Neural cell (in vitro differentiated cells): ENCODE measurements around the gene RHCG. TPM values are rescaled to one million over a fixed set of nuclear protein-coding genes. Genes with fewer than 3 reads are reported as not detected.

Source experiments
- H2AFZ ChIP-seq: fragments of 200-600, 300-800 bp; sonication (generic), shearing (Covaris generic); 2 replicates; pipeline ENCODE4 v1.6.0; 2014; ENCODE audit warnings: low read depth, mild to moderate bottlenecking, antibody characterized with exemption, low read length, moderate library complexity
- H3F3A ChIP-seq: fragments of 200-600 bp; shearing (Covaris generic); 2 replicates; pipeline ENCODE4 v1.6.1; 2016; ENCODE audit warnings: mild to moderate bottlenecking, moderate library complexity, mixed read lengths, antibody characterized with exemption, low read length; ENCODE audit not compliant: insufficient read depth, poor library complexity, severe bottlenecking
- H3K27ac ChIP-seq: fragments of 200-600, 300-800 bp; sonication (generic), shearing (Covaris generic); 2 replicates; pipeline ENCODE4 v1.5.1; 2014; ENCODE audit warnings: mild to moderate bottlenecking, low read length, moderate library complexity
- H3K27me3 ChIP-seq: fragments of 300-800, 200-600 bp; sonication (generic), shearing (Covaris generic); 2 replicates; pipeline ENCODE4 v1.6.0; 2014; ENCODE audit warnings: mild to moderate bottlenecking, low read depth, low read length, moderate library complexity; ENCODE audit not compliant: insufficient read depth
- H3K36me3 ChIP-seq: fragments of 300-800, 200-600 bp; sonication (generic), shearing (Covaris generic); 2 replicates; pipeline ENCODE4 v1.5.1; 2014; ENCODE audit warnings: mild to moderate bottlenecking, antibody characterized with exemption, low read length, moderate library complexity; ENCODE audit not compliant: insufficient read depth
- H3K4me2 ChIP-seq: fragments of 300-800, 200-600 bp; sonication (generic), shearing (Covaris generic); 2 replicates; pipeline ENCODE4 v1.6.0; 2014; ENCODE audit warnings: mild to moderate bottlenecking, low read length
- H3K4me3 ChIP-seq: fragments of 300-800, 200-600 bp; sonication (generic), shearing (Covaris generic); 2 replicates; pipeline ENCODE4 v1.5.1; 2014; ENCODE audit warnings: mild to moderate bottlenecking, low read length, moderate library complexity
- H3K79me2 ChIP-seq: fragments of 200-600 bp; shearing (Covaris generic); replicated peaks from 2 replicates; pipeline ENCODE4 v1.6.0; 2014; ENCODE audit warnings: mild to moderate bottlenecking, low read length, moderate library complexity; ENCODE audit not compliant: insufficient read depth
- H3K9ac ChIP-seq: fragments of 300-800, 200-600 bp; sonication (generic), shearing (Covaris generic); 2 replicates; pipeline ENCODE4 v1.6.1; 2016; ENCODE audit warnings: mild to moderate bottlenecking, low read length, mixed read lengths
- H3K9me2 ChIP-seq: fragments of 200-600 bp; shearing (Covaris generic); 2 replicates; pipeline ENCODE4 v1.6.1; 2016; ENCODE audit warnings: mild to moderate bottlenecking, low read length, mixed read lengths; ENCODE audit not compliant: insufficient read depth
- H3K9me3 ChIP-seq: fragments of 200-600, 300-800 bp; sonication (generic), shearing (Covaris generic); 2 replicates; pipeline ENCODE4 v1.6.1; 2016; ENCODE audit warnings: mild to moderate bottlenecking, mixed run types, low read length, moderate library complexity, mixed read lengths
- H4K20me1 ChIP-seq: fragments of 200-600 bp; shearing (Covaris generic); 2 replicates; pipeline ENCODE4 v1.6.1; 2016; ENCODE audit warnings: mild to moderate bottlenecking, mixed run types; ENCODE audit not compliant: insufficient read depth
- EP300 ChIP-seq: fragments of 450-650 bp; conservative IDR thresholded peaks from 2 replicates; pipeline ENCODE4 v1.6.1; 2014; ENCODE audit warnings: antibody characterized with exemption, mild to moderate bottlenecking, moderate library complexity; ENCODE audit not compliant: poor library complexity, severe bottlenecking
- EZH2 ChIP-seq: fragments of 200-600, 300-800 bp; shearing (Covaris generic), sonication (generic); IDR thresholded peaks from 2 replicates; pipeline ENCODE4 v1.6.1; 2014; ENCODE audit warnings: antibody characterized with exemption, low read length, borderline replicate concordance, mild to moderate bottlenecking; ENCODE audit not compliant: insufficient read depth, poor library complexity, severe bottlenecking
- MXI1 ChIP-seq: fragments of 450-650 bp; conservative IDR thresholded peaks from 2 replicates; pipeline ENCODE4 v1.6.1; 2014; ENCODE audit warnings: antibody characterized with exemption, mild to moderate bottlenecking; ENCODE audit not compliant: poor library complexity, severe bottlenecking
- POLR2AphosphoS5 ChIP-seq: IDR thresholded peaks from 2 replicates; pipeline ENCODE4 v1.6.1; 2012
- RAD21 ChIP-seq: fragments of 450-650 bp; conservative IDR thresholded peaks from 2 replicates; pipeline ENCODE4 v1.6.1; 2014; ENCODE audit warnings: antibody characterized with exemption, mild to moderate bottlenecking, moderate library complexity
- SMC3 ChIP-seq: fragments of 450-650 bp; conservative IDR thresholded peaks from 2 replicates; pipeline ENCODE4 v1.6.1; 2014; ENCODE audit warnings: antibody characterized with exemption, mild to moderate bottlenecking, moderate library complexity; ENCODE audit not compliant: poor library complexity
- TAF1 ChIP-seq: IDR thresholded peaks from 2 replicates; pipeline ENCODE4 v1.6.1; 2012; ENCODE audit warnings: low read depth
- polyA plus RNA-seq: library from polyadenylated mRNA; depleted of rRNA; stranded (reverse); fragments of >200 nt; gene quantifications from 2 replicates; pipeline ENCODE4 v1.2.3, GENCODE V29; 2014
- TF ChIP-seq, protein P1 (sequence below): fragments of 450-650 bp; IDR thresholded peaks from 2 replicates; pipeline ENCODE4 v1.5.1; 2014; ENCODE audit warnings: antibody characterized with exemption, mild to moderate bottlenecking, moderate library complexity; ENCODE audit not compliant: poor library complexity, severe bottlenecking
- TF ChIP-seq, protein P2 (sequence below): IDR thresholded peaks from 2 replicates; pipeline ENCODE4 v1.6.1; 2012; ENCODE audit warnings: borderline replicate concordance

Gene RHCG
- polyA plus RNA-seq, 1 donor from 2014 or later, result 0.32 TPM

DNA sequence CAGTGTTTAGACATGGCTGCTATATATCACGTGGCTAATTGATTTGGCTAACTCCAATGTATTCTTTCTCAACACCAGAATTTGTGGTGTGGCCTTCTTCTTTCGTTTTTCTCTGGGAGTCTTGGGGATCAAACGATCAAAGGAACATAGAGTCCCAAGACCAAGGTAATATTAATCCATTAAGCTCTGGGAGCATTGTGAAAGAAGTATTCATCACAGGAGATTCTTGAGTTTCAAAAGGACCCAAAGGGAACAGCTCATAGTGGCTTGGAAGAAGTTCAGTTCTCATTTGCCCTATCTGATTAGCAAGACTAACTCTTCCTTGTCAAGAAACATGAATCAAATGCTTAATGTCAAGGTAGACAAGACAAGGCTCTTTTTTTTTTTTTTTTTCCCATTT is 46.0 kb upstream of the RHCG start:
- no peaks in the 10 kb centered on the region for H3K36me3 ChIP-seq
- H3K4me3 ChIP-seq, result no peak overlapping the region
- TF ChIP-seq TAF1 (no peak), MXI1 (no peak), POLR2AphosphoS5 (no peak), EZH2 (no peak), EP300 (no peak), RAD21 (no peak)
- TF ChIP-seq, protein P1, sequence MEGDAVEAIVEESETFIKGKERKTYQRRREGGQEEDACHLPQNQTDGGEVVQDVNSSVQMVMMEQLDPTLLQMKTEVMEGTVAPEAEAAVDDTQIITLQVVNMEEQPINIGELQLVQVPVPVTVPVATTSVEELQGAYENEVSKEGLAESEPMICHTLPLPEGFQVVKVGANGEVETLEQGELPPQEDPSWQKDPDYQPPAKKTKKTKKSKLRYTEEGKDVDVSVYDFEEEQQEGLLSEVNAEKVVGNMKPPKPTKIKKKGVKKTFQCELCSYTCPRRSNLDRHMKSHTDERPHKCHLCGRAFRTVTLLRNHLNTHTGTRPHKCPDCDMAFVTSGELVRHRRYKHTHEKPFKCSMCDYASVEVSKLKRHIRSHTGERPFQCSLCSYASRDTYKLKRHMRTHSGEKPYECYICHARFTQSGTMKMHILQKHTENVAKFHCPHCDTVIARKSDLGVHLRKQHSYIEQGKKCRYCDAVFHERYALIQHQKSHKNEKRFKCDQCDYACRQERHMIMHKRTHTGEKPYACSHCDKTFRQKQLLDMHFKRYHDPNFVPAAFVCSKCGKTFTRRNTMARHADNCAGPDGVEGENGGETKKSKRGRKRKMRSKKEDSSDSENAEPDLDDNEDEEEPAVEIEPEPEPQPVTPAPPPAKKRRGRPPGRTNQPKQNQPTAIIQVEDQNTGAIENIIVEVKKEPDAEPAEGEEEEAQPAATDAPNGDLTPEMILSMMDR, result no peak
- no peak overlapping the region for H3K27ac ChIP-seq
- H3K79me2 ChIP-seq, result no peaks in the 10 kb centered on the region
- H3F3A ChIP-seq, result no peaks in the 10 kb centered on the region
- no peak overlapping the region for H3K9ac ChIP-seq
- no peak overlapping the region for H3K4me2 ChIP-seq
- H3K27me3 ChIP-seq, result no peaks in the 10 kb centered on the region
- no peaks in the 10 kb centered on the region for H3K9me3 ChIP-seq
- no peaks in the 10 kb centered on the region for H4K20me1 ChIP-seq
- no peaks in the 10 kb centered on the region for H3K9me2 ChIP-seq
- no peak overlapping the region for H2AFZ ChIP-seq

- TF ChIP-seq MXI1 (no peak), POLR2AphosphoS5 (no peak)
- no peaks in the 10 kb centered on the region for H3K79me2 ChIP-seq
- H3K36me3 ChIP-seq, result no peaks in the 10 kb centered on the region
- no peak overlapping the region for H3K27ac ChIP-seq
- no peaks in the 10 kb centered on the region for H3F3A ChIP-seq
- no peaks in the 10 kb centered on the region for H3K9me2 ChIP-seq
- no peak overlapping the region for H3K9ac ChIP-seq
- no peaks in the 10 kb centered on the region for H3K27me3 ChIP-seq
- H2AFZ ChIP-seq, result no peak overlapping the region
- no peak overlapping the region for H3K4me3 ChIP-seq
- no peaks in the 10 kb centered on the region for H4K20me1 ChIP-seq
- no peaks in the 10 kb centered on the region for H3K9me3 ChIP-seq
- no peak overlapping the region for H3K4me2 ChIP-seq
These were observed 42.6 kb upstream of the RHCG start for GRCh38 chr15:89539027-89539426.

DNA sequence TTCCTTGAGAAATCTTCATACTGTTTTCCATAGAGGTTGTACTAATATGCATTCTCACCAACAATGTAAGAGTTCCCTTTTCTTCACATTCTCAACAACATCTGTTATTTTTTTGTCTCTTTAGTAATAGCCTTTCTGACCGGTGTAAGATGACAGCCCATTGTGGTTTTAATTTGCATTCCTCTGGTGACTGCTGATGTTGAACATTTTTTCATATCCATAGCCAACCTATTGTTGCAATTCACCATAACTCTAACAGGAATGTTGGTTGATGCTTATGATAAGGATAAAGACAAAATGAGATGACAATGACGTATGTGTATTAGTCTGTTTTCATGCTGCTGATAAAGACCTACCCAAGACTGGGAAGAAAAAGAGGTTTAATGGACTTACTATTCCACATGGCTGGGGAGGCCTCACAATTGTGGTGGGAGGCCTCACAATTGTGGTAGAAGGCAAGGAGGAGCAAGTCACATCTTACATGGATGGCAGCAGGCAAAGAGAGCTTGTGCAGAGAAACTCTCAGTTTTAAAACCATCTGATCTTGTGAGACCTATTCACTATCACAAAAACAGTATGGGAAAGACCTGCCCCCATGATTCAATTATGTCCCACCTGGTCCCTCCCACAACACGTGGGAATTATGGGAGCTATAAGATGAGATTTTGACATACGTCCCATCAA is 37.6 kb upstream of the RHCG start:
- Histone ChIP-seq H3K36me3 (no peaks in the 10 kb centered on the region), H4K20me1 (no peaks in the 10 kb centered on the region), H3K9ac (no peak overlapping the region), H3K4me2 (no peak overlapping the region), H3K27me3 (no peaks in the 10 kb centered on the region), H3K9me3 (no peaks in the 10 kb centered on the region), H3K27ac (no peak overlapping the region), H3K4me3 (no peak overlapping the region), H3K9me2 (no peaks in the 10 kb centered on the region), H3K79me2 (no peaks in the 10 kb centered on the region), H3F3A (no peaks in the 10 kb centered on the region), H2AFZ (no peak overlapping the region)
- TF ChIP-seq TAF1 (no peak), SMC3 (no peak), RAD21 (no peak), POLR2AphosphoS5 (no peak), EZH2 (no peak), EP300 (no peak), MXI1 (no peak)
- TF ChIP-seq, protein P1, result no peak
- TF ChIP-seq, protein P2, sequence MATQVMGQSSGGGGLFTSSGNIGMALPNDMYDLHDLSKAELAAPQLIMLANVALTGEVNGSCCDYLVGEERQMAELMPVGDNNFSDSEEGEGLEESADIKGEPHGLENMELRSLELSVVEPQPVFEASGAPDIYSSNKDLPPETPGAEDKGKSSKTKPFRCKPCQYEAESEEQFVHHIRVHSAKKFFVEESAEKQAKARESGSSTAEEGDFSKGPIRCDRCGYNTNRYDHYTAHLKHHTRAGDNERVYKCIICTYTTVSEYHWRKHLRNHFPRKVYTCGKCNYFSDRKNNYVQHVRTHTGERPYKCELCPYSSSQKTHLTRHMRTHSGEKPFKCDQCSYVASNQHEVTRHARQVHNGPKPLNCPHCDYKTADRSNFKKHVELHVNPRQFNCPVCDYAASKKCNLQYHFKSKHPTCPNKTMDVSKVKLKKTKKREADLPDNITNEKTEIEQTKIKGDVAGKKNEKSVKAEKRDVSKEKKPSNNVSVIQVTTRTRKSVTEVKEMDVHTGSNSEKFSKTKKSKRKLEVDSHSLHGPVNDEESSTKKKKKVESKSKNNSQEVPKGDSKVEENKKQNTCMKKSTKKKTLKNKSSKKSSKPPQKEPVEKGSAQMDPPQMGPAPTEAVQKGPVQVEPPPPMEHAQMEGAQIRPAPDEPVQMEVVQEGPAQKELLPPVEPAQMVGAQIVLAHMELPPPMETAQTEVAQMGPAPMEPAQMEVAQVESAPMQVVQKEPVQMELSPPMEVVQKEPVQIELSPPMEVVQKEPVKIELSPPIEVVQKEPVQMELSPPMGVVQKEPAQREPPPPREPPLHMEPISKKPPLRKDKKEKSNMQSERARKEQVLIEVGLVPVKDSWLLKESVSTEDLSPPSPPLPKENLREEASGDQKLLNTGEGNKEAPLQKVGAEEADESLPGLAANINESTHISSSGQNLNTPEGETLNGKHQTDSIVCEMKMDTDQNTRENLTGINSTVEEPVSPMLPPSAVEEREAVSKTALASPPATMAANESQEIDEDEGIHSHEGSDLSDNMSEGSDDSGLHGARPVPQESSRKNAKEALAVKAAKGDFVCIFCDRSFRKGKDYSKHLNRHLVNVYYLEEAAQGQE, result no peak
